Smooth muscle cell (in vitro differentiated cells): ENCODE measurements around the gene CDCA8. TPM values are rescaled to one million over a fixed set of nuclear protein-coding genes. Genes with fewer than 3 reads are reported as not detected.
"Not testable (repeated sequence)": the region's sequence is repeated elsewhere in the genome, so short reads cannot be mapped to it uniquely, and the experiment has no call there.

Experiments used
- DNase-seq: peaks from one replicate; lab custom pipeline; 2025; ENCODE audit not compliant: unreplicated experiment; lab: John Stamatoyannopoulos, UW
- H2AFZ ChIP-seq: fragments of 200-600 bp; sonication (generic); 2 replicates; pipeline ENCODE4 v1.6.0; 2016; ENCODE audit warnings: antibody characterized with exemption, low read depth, mild to moderate bottlenecking
- H3F3A ChIP-seq: fragments of 200-600 bp; sonication (generic); 2 replicates; pipeline ENCODE4 v1.6.0; 2017; ENCODE audit warnings: antibody characterized with exemption, low read depth
- H3K27ac ChIP-seq: fragments of 200-600 bp; sonication (generic); 2 replicates; pipeline ENCODE4 v1.5.1; 2016; ENCODE audit warnings: low read depth, mild to moderate bottlenecking
- H3K27me3 ChIP-seq: fragments of 200-600 bp; sonication (generic); 2 replicates; pipeline ENCODE4 v1.6.1; 2016; ENCODE audit warnings: low read depth, mild to moderate bottlenecking
- H3K36me3 ChIP-seq: fragments of 200-600 bp; sonication (generic); 2 replicates; pipeline ENCODE4 v1.5.1; 2016; ENCODE audit warnings: low read depth
- H3K4me1 ChIP-seq: fragments of 200-600 bp; sonication (generic); 2 replicates; pipeline ENCODE4 v1.5.1; 2016; ENCODE audit warnings: low read depth
- H3K4me2 ChIP-seq: fragments of 200-600 bp; sonication (generic); 2 replicates; pipeline ENCODE4 v1.6.0; 2016; ENCODE audit warnings: mild to moderate bottlenecking
- H3K4me3 ChIP-seq: fragments of 200-600 bp; sonication (generic); 2 replicates; pipeline ENCODE4 v1.5.1; 2016; ENCODE audit warnings: mild to moderate bottlenecking
- H3K79me2 ChIP-seq: fragments of 200-600 bp; sonication (generic); 2 replicates; pipeline ENCODE4 v1.6.0; 2016; ENCODE audit warnings: low read depth, mild to moderate bottlenecking
- H3K9ac ChIP-seq: fragments of 200-600 bp; sonication (generic); 2 replicates; pipeline ENCODE4 v1.6.0; 2016; ENCODE audit warnings: low read depth
- H3K9me3 ChIP-seq: fragments of 200-600 bp; sonication (generic); replicated peaks from 2 replicates; pipeline ENCODE4 v1.5.1; 2016; ENCODE audit warnings: low read depth
- H4K20me1 ChIP-seq: fragments of 200-600 bp; sonication (generic); 2 replicates; pipeline ENCODE4 v1.6.0; 2016; ENCODE audit warnings: low read depth
- WGBS: methylation state at CpG from one replicate; pipeline ENCODE4 v1.1.7; 2016; ENCODE audit warnings: low lambda C conversion rate; 5-methylcytosine and 5-hydroxymethylcytosine counted together
- polyA plus RNA-seq: library from polyadenylated mRNA; unstranded; fragments of >200 nt; fragmentation: Nextera tagmentation; extraction: Ambion mirVana; gene quantifications from 2 replicates; pipeline ENCODE4 v1.2.1, GENCODE V29; 2016
- total RNA-seq: library from RNA; depleted of rRNA; stranded (reverse); fragments of >200 nt; gene quantifications from 2 replicates; pipeline ENCODE4 v1.2.3, GENCODE V29; 2014
- TF ChIP-seq, protein P1 (sequence below): fragments of 200-600 bp; sonication (generic); IDR thresholded peaks from 2 replicates; pipeline ENCODE4 v1.5.1; 2017; ENCODE audit warnings: borderline replicate concordance, mild to moderate bottlenecking, antibody characterized with exemption; ENCODE audit not compliant: insufficient read depth, poor library complexity, severe bottlenecking

CDCA8 gene
- total and polyA plus RNA-seq, 2 experiments from 2014 or later: 2.4 to 12.4 TPM

DNA sequence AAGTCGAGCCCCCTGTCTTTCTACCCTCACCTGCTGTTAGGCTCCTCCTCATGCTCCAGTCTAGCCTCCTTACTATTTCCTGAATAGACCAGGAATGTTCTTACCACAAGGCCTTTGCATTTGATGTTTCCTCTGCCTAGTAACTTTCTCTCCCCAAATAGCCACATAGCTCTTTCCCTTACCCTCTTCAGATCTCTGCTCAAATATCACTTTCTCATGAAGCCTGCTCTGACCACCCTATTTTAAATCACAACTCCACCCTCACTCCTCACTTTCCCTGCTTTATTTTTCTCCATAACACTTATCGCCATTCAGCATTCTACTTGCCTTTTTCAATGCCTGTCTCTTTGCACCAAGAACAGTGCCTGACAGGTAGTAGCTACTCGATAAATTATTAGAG lies 6.6 kb upstream of the CDCA8 start:
- H3K4me2 ChIP-seq: no peak overlapping the region

DNA sequence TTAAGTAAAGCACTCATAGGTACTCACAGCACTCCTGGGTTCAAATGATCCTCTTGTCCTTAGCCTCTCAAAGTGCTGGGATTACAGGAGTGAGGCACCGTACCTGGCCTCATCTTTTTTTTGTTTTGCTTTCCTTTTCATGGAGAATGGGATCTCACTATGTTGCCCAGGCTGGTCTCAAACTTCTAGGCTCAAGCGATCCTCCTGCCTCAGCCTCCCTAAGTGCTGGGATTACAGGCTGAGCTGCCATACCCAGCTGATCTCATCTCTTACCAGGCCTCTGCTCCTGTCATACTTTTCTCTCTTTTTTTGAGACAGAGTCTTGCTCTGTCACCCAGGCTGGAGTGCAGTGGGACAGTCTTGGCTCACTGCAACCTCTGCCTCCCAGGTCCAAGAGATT lies 4.6 kb upstream of the CDCA8 start:
- H3K36me3 ChIP-seq, DNase-seq, H2AFZ ChIP-seq, H3K9me3 ChIP-seq, H4K20me1 ChIP-seq, H3K27me3 ChIP-seq, H3K27ac ChIP-seq, H3K9ac ChIP-seq, H3K4me3 ChIP-seq, H3K4me1 ChIP-seq, H3F3A ChIP-seq, H3K4me2 ChIP-seq: not testable (repeated sequence)
- 98% methylated on average over 2 of the region's 2 CpGs for WGBS
- H3K79me2 ChIP-seq: peaks cover 18% of the 10 kb centered on the region

More for the DNA sequence above, 6.6 kb upstream of the CDCA8 start:
- Histone ChIP-seq H4K20me1 (no peaks in the 10 kb centered on the region), H2AFZ (no peak overlapping the region), H3F3A (peaks cover 10% of the 10 kb centered on the region), H3K9me3 (no peaks in the 10 kb centered on the region), H3K9ac (no peak overlapping the region), H3K79me2 (peaks cover 18% of the 10 kb centered on the region), H3K27me3 (no peaks in the 10 kb centered on the region), H3K4me3 (no peak overlapping the region), H3K36me3 (peaks cover 5% of the 10 kb centered on the region), H3K4me1 (peaks cover under 1% of the 10 kb centered on the region), H3K27ac (no peak overlapping the region)
- TF ChIP-seq, protein P1, sequence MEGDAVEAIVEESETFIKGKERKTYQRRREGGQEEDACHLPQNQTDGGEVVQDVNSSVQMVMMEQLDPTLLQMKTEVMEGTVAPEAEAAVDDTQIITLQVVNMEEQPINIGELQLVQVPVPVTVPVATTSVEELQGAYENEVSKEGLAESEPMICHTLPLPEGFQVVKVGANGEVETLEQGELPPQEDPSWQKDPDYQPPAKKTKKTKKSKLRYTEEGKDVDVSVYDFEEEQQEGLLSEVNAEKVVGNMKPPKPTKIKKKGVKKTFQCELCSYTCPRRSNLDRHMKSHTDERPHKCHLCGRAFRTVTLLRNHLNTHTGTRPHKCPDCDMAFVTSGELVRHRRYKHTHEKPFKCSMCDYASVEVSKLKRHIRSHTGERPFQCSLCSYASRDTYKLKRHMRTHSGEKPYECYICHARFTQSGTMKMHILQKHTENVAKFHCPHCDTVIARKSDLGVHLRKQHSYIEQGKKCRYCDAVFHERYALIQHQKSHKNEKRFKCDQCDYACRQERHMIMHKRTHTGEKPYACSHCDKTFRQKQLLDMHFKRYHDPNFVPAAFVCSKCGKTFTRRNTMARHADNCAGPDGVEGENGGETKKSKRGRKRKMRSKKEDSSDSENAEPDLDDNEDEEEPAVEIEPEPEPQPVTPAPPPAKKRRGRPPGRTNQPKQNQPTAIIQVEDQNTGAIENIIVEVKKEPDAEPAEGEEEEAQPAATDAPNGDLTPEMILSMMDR: no peak
- DNase-seq: no peak
- WGBS: 91% methylated on average over 3 of the region's 3 CpGs

DNA sequence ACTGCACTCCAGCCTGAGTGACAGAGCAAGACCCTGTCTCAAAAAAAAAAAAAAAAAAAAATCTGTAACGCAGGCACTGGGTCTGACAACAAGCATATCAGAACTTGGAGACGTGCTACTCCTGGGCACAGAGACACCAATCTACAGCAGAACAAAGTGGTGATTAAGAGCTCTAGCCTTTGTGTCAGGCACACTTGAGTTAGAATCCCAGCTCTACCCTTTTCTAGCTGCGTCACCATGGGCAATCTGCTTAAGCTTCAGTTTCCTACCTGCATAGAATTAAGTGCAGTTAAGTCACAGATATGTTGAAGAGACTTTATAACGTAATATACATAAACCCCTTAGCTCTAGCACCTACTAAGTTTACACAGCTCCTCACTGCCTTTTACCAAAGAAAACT lies 3.4 kb upstream of the CDCA8 start:
- Histone ChIP-seq H3K4me1 (peaks cover 7% of the 10 kb centered on the region), H3K27me3 (no peaks in the 10 kb centered on the region), H3K4me2 (peak overlapping the region; percentile 92), H3K79me2 (peaks cover 25% of the 10 kb centered on the region), H4K20me1 (no peaks in the 10 kb centered on the region), H3K4me3 (peak overlapping the region; percentile 78), H2AFZ (no peak overlapping the region), H3K9ac (peak overlapping the region; percentile 82), H3F3A (no peaks in the 10 kb centered on the region), H3K36me3 (peaks cover 5% of the 10 kb centered on the region), H3K9me3 (no peaks in the 10 kb centered on the region), H3K27ac (peak overlapping the region; percentile 83)
- WGBS: 93% methylated on average over 4 of the region's 4 CpGs
- TF ChIP-seq, protein P1: no peak
- DNase-seq: no peak

DNA sequence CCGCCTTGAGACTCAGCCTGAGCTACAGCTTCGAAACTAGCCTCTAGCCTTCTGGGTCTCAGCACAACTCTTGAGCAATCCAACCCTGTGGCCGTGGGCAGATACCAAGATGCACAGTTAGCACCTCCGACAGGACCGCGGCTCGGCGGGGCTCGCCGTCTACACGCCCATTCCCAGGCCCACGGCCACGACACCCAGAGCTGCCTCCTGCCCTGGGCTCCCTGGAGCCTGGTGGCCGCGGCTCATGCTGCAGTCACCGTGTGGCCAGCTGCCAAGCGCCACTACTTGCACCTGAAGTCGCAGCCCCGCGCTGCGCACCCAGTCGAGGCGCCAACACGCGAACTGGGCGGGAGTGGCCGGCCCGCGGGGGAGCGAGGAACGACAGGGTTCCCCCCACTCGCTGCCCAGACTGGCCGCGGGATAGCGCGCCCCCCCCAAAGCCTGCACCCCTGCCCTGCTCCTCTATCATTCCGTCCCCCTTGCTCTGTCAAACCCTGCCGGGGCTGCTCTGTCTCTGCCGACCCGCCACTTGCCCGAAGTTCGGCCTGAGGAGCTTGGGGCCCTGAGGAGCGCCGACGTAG lies 729 bp upstream of the CDCA8 start:
- peak overlapping the region; percentile 94 for H3K4me2 ChIP-seq
- H3K9me3 ChIP-seq: no peaks in the 10 kb centered on the region
- H3F3A ChIP-seq: no peaks in the 10 kb centered on the region
- peak overlapping the region; percentile 30 for H3K27ac ChIP-seq
- no peaks in the 10 kb centered on the region for H3K36me3 ChIP-seq
- TF ChIP-seq, protein P1: no peak
- WGBS: 4% methylated on average over 27 of the region's 45 CpGs
- H3K9ac ChIP-seq: peak overlapping the region; percentile 59
- peaks cover 7% of the 10 kb centered on the region for H3K4me1 ChIP-seq
- no peaks in the 10 kb centered on the region for H3K27me3 ChIP-seq
- H3K79me2 ChIP-seq: peaks cover 25% of the 10 kb centered on the region
- H4K20me1 ChIP-seq: no peaks in the 10 kb centered on the region
- H3K4me3 ChIP-seq: peak overlapping the region; percentile 78
- DNase-seq: peak; percentile 50
- peak overlapping the region; percentile 82 for H2AFZ ChIP-seq
